GOT3 (cell line): ENCODE data around the gene PAM16.
A peak's percentile ranks its signal among the peaks of the same experiment; 100 is the strongest.

Experiments
- DNase-seq: peaks from one replicate; lab custom pipeline; 2025; ENCODE audit warnings: mixed read lengths; lab: John Stamatoyannopoulos, UW

Gene PAM16

DNA sequence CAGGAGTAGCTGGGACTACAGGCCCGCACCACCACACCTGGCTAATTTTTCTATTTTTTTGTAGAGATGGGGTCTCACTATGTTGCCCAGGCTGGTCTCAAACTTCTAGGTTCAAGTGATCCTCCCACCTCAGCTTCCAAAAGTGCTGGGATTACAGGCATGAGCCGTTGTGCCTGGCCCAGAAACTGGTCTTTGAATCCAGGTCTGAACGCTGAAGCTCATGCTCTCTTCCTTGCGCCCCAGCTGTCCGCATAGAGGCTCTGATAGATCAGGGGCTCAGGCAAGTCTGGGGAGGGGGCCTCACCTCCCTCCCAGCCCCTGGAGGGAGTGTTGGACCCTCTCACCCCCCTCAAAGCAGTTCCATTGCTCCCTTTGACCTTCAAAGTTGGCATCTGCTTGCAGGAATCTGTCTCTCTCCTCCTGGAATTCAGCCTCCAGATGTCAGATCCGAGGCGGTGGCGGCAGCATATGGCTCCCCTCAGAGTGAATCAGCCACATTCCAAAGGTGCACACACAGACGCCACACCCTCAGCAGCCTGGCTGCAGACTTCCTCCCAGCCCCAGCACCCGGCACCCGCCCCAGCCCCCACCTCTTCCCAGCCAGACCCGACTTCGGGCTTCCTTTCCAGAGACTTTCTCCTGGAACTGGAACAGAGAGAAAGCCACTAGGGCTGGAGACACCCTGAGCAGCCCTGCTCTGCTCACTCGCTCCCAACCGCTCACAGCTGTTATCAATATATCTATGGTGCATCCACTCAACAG, 52.2 kb downstream of the PAM16 start:
- peak; percentile 24 for DNase-seq

DNA sequence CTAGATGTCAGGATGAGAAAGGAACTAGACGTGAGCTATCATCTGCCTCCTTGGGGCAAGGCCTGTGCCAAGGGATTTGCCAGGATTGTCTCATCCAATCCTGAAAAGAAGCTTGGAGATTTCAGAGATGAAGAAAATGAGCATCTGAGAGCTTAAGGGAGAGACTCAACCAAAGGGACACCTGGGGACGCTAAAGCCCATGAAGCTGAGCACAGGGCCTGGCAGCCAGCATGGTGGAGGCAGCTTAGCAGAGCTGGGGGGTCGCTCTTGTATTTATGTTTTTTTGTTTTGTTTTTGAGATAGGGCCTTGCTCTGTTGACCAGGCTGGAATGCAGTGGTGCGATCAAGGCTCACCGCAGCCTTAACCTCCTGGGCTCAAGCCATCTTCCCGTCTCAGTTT, 53.6 kb downstream of the PAM16 start:
- DNase-seq: no peak

DNA sequence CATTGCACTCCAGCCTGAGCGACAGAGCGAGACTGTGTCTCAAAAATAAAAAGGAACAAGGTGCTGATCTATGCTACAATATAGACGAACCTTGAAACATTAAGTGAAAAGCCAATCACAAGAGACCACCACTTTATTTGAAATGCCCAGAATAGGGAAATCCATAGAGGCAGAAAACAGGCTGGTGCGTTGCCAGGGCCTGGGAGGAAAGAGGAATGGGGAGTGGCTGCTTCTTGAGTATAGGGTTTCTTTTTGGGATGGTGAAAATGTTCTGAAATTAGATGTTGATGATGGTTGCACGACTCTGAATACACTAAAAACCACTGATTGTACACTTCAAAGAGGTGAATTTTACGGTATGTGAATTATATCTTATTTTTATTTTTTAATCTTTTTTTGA, 55.5 kb downstream of the PAM16 start:
- DNase-seq: no peak

DNA sequence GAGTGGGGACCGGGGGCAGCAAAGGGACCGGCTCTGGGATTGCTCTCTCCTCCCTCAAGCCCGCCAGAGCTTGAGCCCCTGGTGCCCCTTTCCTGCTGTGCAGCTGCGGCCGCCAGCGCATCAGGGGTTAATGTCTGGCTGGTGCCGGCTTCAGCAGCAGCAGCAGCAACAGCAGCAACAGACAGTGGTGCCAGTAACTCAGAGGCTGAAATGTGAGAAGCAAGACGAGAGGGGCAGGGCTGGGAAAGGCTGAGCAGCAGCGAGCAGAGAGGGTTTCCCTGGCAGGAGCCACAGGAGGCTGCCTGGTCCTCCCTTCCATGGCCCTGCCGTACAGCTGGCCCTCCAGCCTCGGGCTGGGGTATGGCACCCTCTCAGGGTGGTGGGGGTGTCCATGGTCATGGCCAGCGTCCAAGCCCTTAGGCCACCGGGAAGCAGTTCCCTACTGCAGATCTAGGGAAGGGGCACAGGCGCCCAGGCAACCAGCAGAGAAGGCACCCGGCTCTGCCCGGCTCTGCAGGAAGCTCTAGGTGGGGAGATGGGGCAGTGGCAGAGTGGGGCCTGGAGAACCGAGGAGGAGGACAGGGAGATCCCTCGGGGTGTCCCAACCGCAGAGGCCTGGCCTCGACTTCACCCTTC, 57.2 kb downstream of the PAM16 start:
- no peak for DNase-seq

DNA sequence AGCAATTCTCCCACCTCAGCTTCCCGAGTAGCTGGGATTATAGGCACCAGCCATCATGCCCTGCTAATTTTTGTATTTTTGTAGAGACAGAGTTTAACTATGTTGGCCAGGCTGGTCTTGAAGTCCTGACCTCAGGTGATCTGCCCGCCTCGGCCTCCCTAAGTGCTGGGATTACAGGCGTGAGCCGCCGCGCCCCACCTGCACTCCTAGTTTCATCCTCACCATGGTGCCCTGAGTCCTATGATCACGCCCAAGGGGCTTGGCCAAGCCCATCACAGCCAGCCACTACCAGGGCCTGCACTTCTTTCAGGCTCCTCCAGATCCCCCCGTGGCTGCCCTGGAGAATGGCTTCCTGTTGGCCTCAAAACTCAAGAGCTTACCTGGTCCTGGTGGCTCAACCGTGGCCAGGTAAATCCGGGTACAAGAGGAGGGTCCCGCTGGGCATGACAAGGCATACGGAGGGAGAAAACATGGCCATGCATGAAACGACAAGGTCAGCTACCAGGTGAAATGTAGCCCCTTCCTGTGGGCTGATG, 57.9 kb downstream of the PAM16 start:
- DNase-seq: no peak

DNA sequence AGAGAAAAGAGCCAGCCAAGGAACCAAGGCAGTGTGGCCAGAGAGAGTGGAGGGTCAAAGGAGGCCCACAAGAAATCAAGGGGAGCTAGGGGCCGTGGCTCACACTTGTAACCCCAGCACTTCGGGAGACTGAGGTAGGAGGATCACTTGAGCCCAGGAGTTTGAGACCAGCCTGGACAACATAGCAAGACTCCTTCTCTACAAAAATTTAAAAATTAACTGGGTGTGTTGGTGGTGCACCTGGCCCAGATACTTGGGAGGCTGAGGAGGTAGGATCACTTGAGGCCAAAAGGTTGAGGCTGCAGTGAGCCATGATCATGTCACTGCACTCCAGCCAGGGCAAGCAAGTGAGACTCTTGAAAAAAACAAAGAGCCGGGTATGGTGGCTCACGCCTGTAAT, 59.4 kb downstream of the PAM16 start:
- DNase-seq: no peak
